ENCODE measurements around the gene CAMK1D.

GRCh38 chr10:12481924-12482323, 132.6 kb downstream of the CAMK1D start:
- TF ChIP-seq RARB (CRISPR knock-in tag; IDR thresholded peaks at IDR 0.05) (no peak), TCF4 (CRISPR knock-in tag; IDR thresholded peaks at IDR 0.05; ENCODE audit: borderline replicate concordance) (no peak), GLIS3 (CRISPR knock-in tag; IDR thresholded peaks at IDR 0.05) (no peak), PATZ1 (CRISPR knock-in tag; IDR thresholded peaks at IDR 0.05; ENCODE audit: borderline replicate concordance) (no peak), ESRRG (CRISPR knock-in tag; IDR thresholded peaks at IDR 0.05) (no peak), TSHZ2 (CRISPR knock-in tag; IDR thresholded peaks at IDR 0.05) (no peak)

Data from SK-N-SH treated with all-trans-retinoic acid at 6 μM for 48 hours (cell line).